Cardiac fibroblast (primary cell): Measurements from ENCODE around the gene B3GNT7.
"Not testable (repeated sequence)": the region's sequence is repeated elsewhere in the genome, so short reads cannot be mapped to it uniquely, and the experiment has no call there.

ENCODE experiments used
- DNase-seq, 2 donors: peaks; one replicate each; pipeline versions ENCODE4 v3.0.0 to v3.0.0-alpha.2; 2010; ENCODE audit warnings: low read depth in 2 of 2
- H3K4me3 ChIP-seq, 2 donors: replicated peaks in 1 of 2; 1 replicate in 1 of 2; 2 replicates in 1 of 2; pipeline ENCODE4 v1.5.1; 2011; ENCODE audit warnings: low read depth in 2 of 2, low read length in 2 of 2, mild to moderate bottlenecking in 2 of 2, moderate library complexity in 1 of 2
- CTCF ChIP-seq: IDR thresholded peaks from one replicate; pipeline ENCODE4 v1.5.1; 2011; ENCODE audit warnings: low read depth, mild to moderate bottlenecking, low read length, inconsistent platforms

Gene B3GNT7

DNA sequence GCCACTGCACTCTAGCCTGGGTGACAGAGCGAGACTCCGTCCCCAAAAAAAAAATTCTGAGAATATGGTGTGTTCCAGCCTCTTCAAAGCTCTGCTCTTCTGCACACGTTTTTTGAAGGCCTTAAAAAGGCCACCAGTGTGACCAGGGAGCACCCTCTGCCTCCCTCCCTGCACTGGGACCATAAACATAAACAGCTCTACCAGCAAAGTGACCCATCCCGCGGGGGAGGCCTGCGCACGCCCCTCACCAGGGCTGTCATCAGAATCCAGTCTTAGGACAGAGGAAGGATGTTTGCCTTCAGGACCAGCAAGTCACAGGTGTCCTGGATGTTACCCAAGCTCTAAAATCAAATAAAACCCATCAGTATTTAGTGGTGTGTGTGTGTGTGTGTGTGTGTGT lies 23.2 kb upstream of the B3GNT7 start:
- no peak overlapping the region for H3K4me3 ChIP-seq
- DNase-seq, result no peak
- no peak for TF ChIP-seq CTCF

DNA sequence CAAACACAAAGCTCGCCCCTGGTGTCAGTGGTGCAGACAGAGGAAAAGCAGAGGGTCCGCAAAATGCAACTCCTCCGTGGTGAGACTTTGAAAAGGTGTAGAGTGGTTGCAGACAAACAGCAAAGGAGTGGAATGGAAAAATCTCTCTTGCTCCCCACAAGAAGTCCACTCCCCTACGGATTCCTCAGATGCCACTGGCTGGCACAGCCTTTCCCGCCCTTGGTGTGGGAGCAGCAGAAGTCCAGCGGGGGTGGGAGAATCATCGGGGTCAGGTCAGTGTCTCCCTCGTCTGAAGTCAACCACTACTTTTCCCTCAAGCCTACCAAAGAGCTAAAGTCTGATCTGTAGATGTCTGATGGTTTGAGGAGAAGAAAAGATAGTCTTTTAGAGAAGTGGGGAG lies 22.3 kb upstream of the B3GNT7 start:
- no peak for DNase-seq
- no peak for TF ChIP-seq CTCF
- no peak overlapping the region for H3K4me3 ChIP-seq

GRCh38 chr2:231373786-231374349 lies 21.6 kb upstream of the B3GNT7 start:
- DNase-seq, result no peak
- TF ChIP-seq CTCF, result no peak
- no peak overlapping the region for H3K4me3 ChIP-seq

GRCh38 chr2:231374771-231375170 lies 20.7 kb upstream of the B3GNT7 start:
- DNase-seq, result no peak
- no peak for TF ChIP-seq CTCF
- no peak overlapping the region for H3K4me3 ChIP-seq

- not testable (repeated sequence) for DNase-seq, H3K4me3 ChIP-seq
These were observed 19.4 kb upstream of the B3GNT7 start for GRCh38 chr2:231375994-231376615.

- no peak for TF ChIP-seq CTCF
- DNase-seq, result no peak
- no peak overlapping the region for H3K4me3 ChIP-seq
These were observed 18.7 kb upstream of the B3GNT7 start for GRCh38 chr2:231376857-231377256.

GRCh38 chr2:231378026-231378722 lies 17.3 kb upstream of the B3GNT7 start:
- no peak overlapping the region for H3K4me3 ChIP-seq
- no peak for TF ChIP-seq CTCF
- no peak for DNase-seq
